BLaER1 treated with 17β-estradiol and CSF1 and Interleukin-3, amounts not matched to agents 10 nM and 100 nM (cell line): Measurements from ENCODE around the gene CUX1.

Experiments
- H3K27ac ChIP-seq, 11 experiments: shearing (Covaris generic); formaldehyde crosslinking; 2 replicates each; pipeline ENCODE4 v1.8.1; 2022
- H3K27me3 ChIP-seq, 11 experiments: shearing (Covaris generic); formaldehyde crosslinking; 2 replicates each; pipeline ENCODE4 v1.8.1; 2022
- H3K36me3 ChIP-seq, 11 experiments: shearing (Covaris generic); formaldehyde crosslinking; 2 replicates each; pipeline ENCODE4 v1.8.1; 2022
- H3K4me1 ChIP-seq, 10 experiments: shearing (Covaris generic); formaldehyde crosslinking; 2 replicates each; pipeline ENCODE4 v1.8.1; 2022
- H3K4me2 ChIP-seq, 11 experiments: shearing (Covaris generic); formaldehyde crosslinking; 2 replicates each; pipeline ENCODE4 v1.8.1; 2022
- H3K4me3 ChIP-seq, 10 experiments: shearing (Covaris generic); formaldehyde crosslinking; 2 replicates each; pipeline ENCODE4 v1.8.1; 2022
- H3K9ac ChIP-seq, 11 experiments: shearing (Covaris generic); formaldehyde crosslinking; 2 replicates each; pipeline ENCODE4 v1.8.1; 2022
- H3K9me3 ChIP-seq, 11 experiments: shearing (Covaris generic); formaldehyde crosslinking; replicated peaks in 1 of 11; 2 replicates each; pipeline ENCODE4 v1.8.1; 2022
- H4K20me1 ChIP-seq, 11 experiments: shearing (Covaris generic); formaldehyde crosslinking; 2 replicates each; pipeline ENCODE4 v1.8.1; 2022
- Cebpa-rat ChIP-seq, 11 experiments: shearing (Covaris generic); IDR thresholded peaks; 2 replicates each; pipeline ENCODE4 v1.8.1; 2022

CUX1 gene

DNA sequence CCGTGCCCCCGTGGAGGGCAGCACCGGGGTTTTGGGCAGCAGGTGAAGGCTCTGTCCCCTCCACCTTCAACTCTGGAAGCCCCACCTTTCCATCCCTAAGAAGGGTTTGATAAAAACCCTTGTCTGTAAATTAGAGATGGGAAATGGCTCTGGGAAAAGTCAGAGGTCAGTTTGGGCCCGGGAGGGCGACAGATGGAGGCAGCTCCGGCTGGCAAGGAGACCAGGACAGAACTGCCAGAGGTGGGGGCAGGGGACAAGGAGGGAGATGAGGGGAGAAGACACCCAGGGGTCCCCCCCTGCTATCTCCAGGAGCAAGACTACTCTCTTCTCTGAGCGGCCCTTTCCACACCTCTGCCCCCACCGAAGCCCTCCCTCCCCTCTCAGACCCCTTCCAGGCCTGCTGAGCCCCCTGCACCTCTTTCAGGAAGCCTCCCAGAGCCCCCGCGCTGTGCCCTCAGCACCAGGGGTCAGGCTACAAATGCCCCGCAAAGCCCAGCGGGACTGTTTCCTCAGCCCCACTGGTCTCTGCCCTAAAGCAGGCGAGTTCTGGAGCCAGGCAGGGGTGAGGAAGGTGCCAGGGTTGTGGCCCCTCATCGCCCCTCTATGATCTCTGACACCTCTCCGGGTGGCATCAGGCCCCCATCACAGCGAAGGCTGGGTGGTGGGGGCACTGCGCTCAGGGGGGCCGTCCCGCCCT lies 468.3 kb downstream of the CUX1 start:
- Histone ChIP-seq H3K27ac (peak overlapping the region; percentile 74 to 100 (median 99)), H3K4me1 (peaks cover 40 to 67% (median 60%) of the 10 kb centered on the region in 10 experiments), H3K9ac (peak overlapping the region; percentile 87 to 99 (median 96))

GRCh38 chr7:102286237-102287110 lies 469.0 kb downstream of the CUX1 start, which contains the start of gene SH2B2:
Gene SH2B2 (plus strand): TSS chr7:102286868. CDS start chr7:102300551, 13,683 bp downstream.
- peak within 1 kb of the TSS; percentile 87 to 99 (median 96) for H3K9ac ChIP-seq
- peak; percentile 66 to 96 (median 92); a peak in 21 of 22 replicates for TF ChIP-seq Cebpa-rat (IDR thresholded peaks at IDR 0.05)

More for the DNA sequence above, 468.3 kb downstream of the CUX1 start:
- Histone ChIP-seq H3K27me3 (no peaks in the 10 kb centered on the region), H3K4me2 (peak overlapping the region; percentile 88 to 100 (median 97)), H4K20me1 (peaks cover 32 to 42% (median 39%) of the 10 kb centered on the region in 11 experiments), H3K9me3 (no peaks in the 10 kb centered on the region), H3K4me3 (peak overlapping the region; percentile 76 to 94 (median 86)), H3K36me3 (peaks cover 0 to 4% (median 0%) of the 10 kb centered on the region in 11 experiments; a peak in 3 of 22 replicates)
- TF ChIP-seq Cebpa-rat (IDR thresholded peaks at IDR 0.05) = no peak

DNA sequence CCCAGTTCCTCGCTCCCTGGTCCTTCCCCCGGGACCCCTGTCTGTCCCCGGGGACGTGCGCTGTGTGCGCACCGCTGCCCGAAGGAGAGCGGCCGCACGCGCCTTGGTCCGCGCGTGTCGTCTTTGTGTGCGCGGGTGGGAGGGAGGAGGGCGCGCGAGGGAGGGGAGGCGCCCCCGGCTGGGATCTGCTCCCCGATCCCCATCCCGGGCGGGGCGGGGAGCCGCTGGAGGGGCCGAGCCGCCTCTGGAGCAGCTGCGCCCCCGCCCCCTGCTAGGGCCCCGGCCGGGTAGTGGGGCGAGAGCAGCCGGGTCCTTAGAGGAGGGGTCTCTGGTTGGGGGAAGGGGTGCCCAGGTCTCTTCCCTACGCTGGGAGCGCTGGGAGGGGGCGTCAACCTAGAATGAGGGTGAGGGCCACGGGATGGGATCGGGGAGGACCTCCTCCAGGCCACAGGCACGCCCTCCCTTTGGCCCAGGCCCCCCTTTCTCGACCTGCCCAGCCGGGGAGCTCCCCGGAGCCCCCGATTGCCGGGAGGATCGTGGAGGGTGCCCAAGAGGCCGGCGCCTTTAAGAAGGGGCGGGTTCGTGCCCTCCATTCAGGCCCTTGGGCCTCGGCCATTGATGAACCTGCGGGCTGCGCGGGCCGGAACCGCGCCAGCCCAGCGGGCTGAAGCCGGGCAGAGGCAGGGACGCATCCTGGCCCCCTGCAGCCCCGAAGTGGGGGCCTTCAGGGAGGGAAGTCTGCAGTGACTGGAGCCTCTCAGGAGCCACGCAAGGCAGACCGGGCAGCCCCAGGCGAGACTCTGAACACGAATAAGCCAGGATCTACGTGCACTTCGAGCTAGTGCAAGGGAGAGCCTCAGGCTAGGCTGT lies 469.9 kb downstream of the CUX1 start:
- Histone ChIP-seq H3K4me1 (peaks cover 52 to 83% (median 73%) of the 10 kb centered on the region in 10 experiments), H3K9me3 (no peaks in the 10 kb centered on the region), H3K4me2 (peak overlapping the region; percentile 93 to 100 (median 99)), H3K9ac (peak overlapping the region; percentile 79 to 99 (median 90)), H3K27me3 (no peaks in the 10 kb centered on the region), H3K4me3 (peak overlapping the region; percentile 77 to 94 (median 88)), H4K20me1 (peaks cover 48 to 57% (median 55%) of the 10 kb centered on the region in 11 experiments), H3K36me3 (peaks cover 0 to 15% (median 0%) of the 10 kb centered on the region in 11 experiments; a peak in 8 of 22 replicates), H3K27ac (peak overlapping the region; percentile 25 to 100 (median 85); a peak in 20 of 22 replicates)
- no peak for TF ChIP-seq Cebpa-rat (IDR thresholded peaks at IDR 0.05)

More at GRCh38 chr7:102286237-102287110, 469.0 kb downstream of the CUX1 start, which contains the start of gene SH2B2:
- Histone ChIP-seq H3K36me3 (peaks cover 0 to 12% (median 0%) of the 10 kb centered on the region in 11 experiments; a peak in 6 of 22 replicates), H4K20me1 (peaks cover 40 to 49% (median 47%) of the 10 kb centered on the region in 11 experiments), H3K27me3 (no peaks in the 10 kb centered on the region), H3K4me1 (peaks cover 48 to 75% (median 67%) of the 10 kb centered on the region in 10 experiments), H3K4me3 (peak within 1 kb of the TSS; percentile 77 to 94 (median 88)), H3K27ac (peak within 1 kb of the TSS; percentile 74 to 100 (median 99)), H3K4me2 (peak within 1 kb of the TSS; percentile 95 to 100 (median 100)), H3K9me3 (no peaks in the 10 kb centered on the region)

GRCh38 chr7:102287981-102288278 lies 470.5 kb downstream of the CUX1 start:
- H3K4me2 ChIP-seq = peak overlapping the region; percentile 93 to 100 (median 99)
- H3K27ac ChIP-seq = peak overlapping the region in 10 of 11 experiments; percentile 64 to 100 (median 86); a peak in 18 of 22 replicates
- no peaks in the 10 kb centered on the region for H3K27me3 ChIP-seq
- peaks cover 58 to 89% (median 78%) of the 10 kb centered on the region in 10 experiments for H3K4me1 ChIP-seq
- H3K4me3 ChIP-seq = peak overlapping the region; percentile 77 to 94 (median 88)
- no peaks in the 10 kb centered on the region for H3K9me3 ChIP-seq
- H3K9ac ChIP-seq = peak overlapping the region; percentile 79 to 99 (median 90)
- no peak for TF ChIP-seq Cebpa-rat (IDR thresholded peaks at IDR 0.05)
- peaks cover 54 to 62% (median 61%) of the 10 kb centered on the region in 11 experiments for H4K20me1 ChIP-seq
- H3K36me3 ChIP-seq = peaks cover 0 to 15% (median 0%) of the 10 kb centered on the region in 11 experiments; a peak in 8 of 22 replicates

DNA sequence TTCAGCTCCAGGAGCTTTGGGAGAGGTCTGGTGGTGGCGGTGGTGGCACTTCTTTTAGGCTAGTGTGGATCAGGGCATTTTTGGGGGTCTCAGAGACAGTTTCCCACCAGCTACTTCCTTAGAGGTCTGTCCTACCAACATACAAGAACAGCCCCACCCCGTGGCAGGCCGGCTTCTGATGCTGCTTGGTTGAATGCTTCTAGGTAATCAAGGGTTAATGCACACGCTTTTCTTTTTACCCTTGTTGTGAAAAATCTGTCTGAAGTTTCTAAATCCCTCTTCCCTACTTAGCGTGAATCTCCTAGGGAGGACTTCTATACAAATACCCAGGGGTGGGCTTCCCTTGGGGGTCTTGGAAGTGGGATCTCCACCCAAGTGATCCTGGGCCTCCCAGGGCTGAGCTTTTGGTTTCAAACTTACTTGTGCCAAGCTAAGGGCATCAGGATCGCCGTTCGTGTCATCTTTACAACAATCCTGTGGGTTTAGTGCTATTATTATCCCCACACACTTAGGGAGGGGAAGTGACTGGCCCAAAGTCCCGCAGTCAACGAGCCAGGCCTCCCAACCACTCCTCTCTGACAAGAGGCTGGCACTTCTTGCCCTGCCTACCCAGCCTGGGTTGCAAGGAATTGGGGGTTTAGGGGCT lies 471.0 kb downstream of the CUX1 start:
- Histone ChIP-seq H3K36me3 (peaks cover 0 to 15% (median 0%) of the 10 kb centered on the region in 11 experiments; a peak in 8 of 22 replicates), H3K9ac (peak overlapping the region; percentile 79 to 99 (median 90)), H3K27me3 (no peaks in the 10 kb centered on the region), H3K9me3 (no peaks in the 10 kb centered on the region), H4K20me1 (peaks cover 59 to 67% (median 66%) of the 10 kb centered on the region in 11 experiments), H3K27ac (peak overlapping the region in 10 of 11 experiments; percentile 48 to 100 (median 86); a peak in 18 of 22 replicates), H3K4me1 (peaks cover 62 to 89% (median 79%) of the 10 kb centered on the region in 10 experiments), H3K4me2 (peak overlapping the region; percentile 93 to 100 (median 99)), H3K4me3 (peak overlapping the region; percentile 77 to 94 (median 88))
- TF ChIP-seq Cebpa-rat (IDR thresholded peaks at IDR 0.05) = no peak

DNA sequence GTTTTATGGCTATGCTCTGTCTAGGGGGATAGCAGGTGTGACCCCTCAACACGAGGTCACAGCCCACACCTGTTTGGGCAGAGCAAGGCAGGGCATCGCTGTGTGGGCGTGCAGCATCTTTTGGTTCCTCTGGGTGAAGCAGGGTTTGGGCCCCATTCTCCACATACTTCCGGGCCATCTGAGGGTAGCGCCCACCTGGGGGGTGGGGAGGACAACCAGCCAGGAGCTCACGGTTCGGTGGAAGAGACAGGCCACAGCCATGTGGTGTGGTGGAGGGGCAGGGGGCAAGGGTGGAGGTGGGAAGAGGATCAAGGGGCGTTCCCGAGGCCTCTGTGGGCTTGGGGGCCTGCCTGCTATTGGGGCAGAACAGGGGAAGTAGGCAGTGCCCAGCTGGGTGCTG lies 471.6 kb downstream of the CUX1 start:
- Histone ChIP-seq H4K20me1 (peaks cover 66 to 74% (median 73%) of the 10 kb centered on the region in 11 experiments), H3K27ac (peak overlapping the region in 9 of 11 experiments; percentile 73 to 100 (median 86); a peak in 17 of 22 replicates), H3K36me3 (peaks cover 0 to 15% (median 0%) of the 10 kb centered on the region in 11 experiments; a peak in 8 of 22 replicates), H3K4me3 (peak overlapping the region; percentile 77 to 94 (median 88); a peak in 19 of 20 replicates), H3K27me3 (no peaks in the 10 kb centered on the region), H3K4me1 (peaks cover 62 to 89% (median 79%) of the 10 kb centered on the region in 10 experiments), H3K4me2 (peak overlapping the region; percentile 93 to 100 (median 99)), H3K9ac (peak overlapping the region; percentile 79 to 99 (median 90); a peak in 20 of 22 replicates), H3K9me3 (no peaks in the 10 kb centered on the region)
- TF ChIP-seq Cebpa-rat (IDR thresholded peaks at IDR 0.05) = no peak

DNA sequence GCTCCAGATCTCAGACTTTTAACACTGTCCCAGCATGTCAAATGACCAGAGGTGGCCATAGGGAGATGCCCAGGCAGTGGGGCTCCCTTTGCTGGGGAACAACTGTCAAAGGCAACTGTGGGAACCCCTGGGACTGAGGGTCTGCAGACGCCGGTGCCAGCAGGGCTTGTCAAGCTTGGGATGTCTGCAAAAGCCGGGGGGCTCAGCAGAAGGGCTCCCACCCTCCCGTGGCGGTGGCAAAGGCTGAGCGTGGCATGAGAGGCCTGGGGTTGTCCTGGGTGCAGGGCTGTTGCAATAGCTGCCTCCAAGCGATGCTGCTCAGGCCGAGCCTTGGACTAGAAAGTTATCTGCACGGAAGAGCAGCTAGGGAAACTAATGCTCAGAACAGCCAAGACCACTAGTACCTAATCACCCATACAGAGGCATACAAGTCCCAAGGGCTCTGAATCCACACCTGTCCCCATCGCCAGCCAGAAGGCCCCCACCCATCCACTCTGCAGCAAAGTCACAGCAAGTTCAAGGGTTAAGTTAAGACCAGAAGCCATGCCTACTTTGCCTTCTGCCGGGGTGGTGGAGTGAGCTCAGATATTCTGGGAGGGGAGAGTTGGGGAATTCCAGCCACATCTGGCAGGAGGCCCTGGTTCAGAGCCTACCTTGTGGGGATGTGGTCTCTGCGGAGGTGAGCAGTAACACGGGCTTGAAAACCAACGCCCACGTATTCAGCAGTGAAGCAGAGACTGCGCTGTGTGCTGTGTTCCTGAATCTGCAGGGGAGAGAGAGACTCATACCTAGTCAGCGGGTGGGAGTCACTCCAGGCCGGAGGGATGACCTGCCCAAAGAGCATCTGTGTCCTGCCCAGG lies 473.9 kb downstream of the CUX1 start:
- Histone ChIP-seq H3K9me3 (no peaks in the 10 kb centered on the region), H3K27ac (no peak overlapping the region), H3K9ac (no peak overlapping the region), H3K4me3 (no peak overlapping the region), H3K4me2 (peak overlapping the region in 10 of 11 experiments; percentile 0 to 32 (median 22); a peak in 12 of 22 replicates), H4K20me1 (peaks cover 79 to 96% (median 92%) of the 10 kb centered on the region in 11 experiments), H3K4me1 (peaks cover 69 to 89% (median 84%) of the 10 kb centered on the region in 10 experiments), H3K27me3 (no peaks in the 10 kb centered on the region), H3K36me3 (peaks cover 0 to 23% (median 3%) of the 10 kb centered on the region in 11 experiments; a peak in 12 of 22 replicates)
- no peak for TF ChIP-seq Cebpa-rat (IDR thresholded peaks at IDR 0.05)
